HG03095 (cell line): ENCODE data around the gene PTCSC3.

Experiments
- ATAC-seq: cut with Tn5 transposase; IDR thresholded peaks from one replicate; pipeline ENCODE4 v1.9.1; 2021; ENCODE audit warnings: moderate library complexity; ENCODE audit not compliant: unreplicated experiment

Gene PTCSC3

GRCh38 chr14:36176524-36176923 is at the start of gene PTCSC3:
TSS of gene PTCSC3 (minus strand) at chr14:36176722.
- no peak for ATAC-seq

DNA sequence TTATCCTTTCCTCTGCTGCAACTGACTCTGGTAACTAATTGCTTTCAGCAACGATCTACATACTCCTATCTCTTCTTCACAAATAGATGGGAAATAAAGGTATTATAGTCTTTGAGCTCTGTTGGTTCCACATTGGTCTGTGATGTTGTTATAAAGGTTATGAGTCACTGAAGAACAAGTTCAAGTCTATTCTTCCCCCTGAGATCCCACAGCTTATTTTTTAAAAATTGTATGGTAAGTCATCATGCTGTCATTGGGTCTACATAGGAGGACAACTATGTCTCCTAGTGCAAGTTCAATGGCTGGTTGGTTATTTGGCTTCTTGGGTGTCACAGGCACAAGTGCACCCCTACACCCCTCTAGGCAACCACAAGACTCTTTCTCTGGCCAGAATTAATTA is 49.6 kb upstream of the PTCSC3 start:
- no peak for ATAC-seq

DNA sequence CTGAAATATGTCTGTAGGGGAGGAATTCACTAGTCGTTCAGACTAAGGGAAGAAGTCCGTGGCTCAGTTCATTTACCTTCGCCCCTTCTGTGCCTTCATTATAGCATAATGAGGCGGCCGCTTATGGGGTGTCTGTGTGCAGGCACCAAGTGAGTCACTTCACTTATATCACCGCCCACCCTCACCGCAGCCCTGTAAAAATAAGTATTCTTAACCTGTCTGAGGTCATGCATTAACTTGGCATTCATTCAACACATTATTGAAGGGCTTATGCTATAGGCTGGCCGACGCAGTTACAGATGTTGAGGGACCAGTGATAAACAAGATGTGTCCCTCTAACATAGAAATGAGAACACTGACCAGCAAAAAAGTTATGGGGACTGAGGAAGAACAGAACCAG is 47.7 kb upstream of the PTCSC3 start:
- no peak for ATAC-seq

GRCh38 chr14:36223558-36223957 is 47.0 kb upstream of the PTCSC3 start:
- no peak for ATAC-seq

DNA sequence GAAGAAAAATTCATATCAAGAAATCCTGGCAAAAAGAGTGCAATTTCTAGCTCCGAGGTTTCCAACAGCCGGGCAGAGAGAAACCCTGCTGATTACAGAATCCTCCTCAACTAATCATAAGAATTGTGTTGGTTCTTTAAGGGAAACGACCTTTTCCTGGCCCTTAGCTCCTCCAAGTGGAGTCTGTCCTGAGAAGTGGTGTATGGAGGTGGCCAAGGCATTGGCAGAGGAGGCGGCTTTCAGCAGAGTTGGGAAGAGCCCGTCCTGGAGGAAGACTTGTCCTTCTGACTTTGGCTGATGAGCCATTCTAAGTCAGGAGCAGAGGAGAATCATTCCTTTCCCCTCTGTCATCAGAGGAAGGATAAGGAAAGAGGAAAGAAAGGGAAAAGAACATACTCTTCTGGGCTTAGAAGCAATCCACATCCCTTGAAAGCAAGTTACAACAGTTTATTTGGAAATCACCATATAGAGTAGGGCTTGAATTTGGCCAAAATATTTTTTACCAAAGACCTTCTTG is 46.5 kb upstream of the PTCSC3 start:
- no peak for ATAC-seq

GRCh38 chr14:36222337-36222736 is 45.8 kb upstream of the PTCSC3 start:
- ATAC-seq: no peak

DNA sequence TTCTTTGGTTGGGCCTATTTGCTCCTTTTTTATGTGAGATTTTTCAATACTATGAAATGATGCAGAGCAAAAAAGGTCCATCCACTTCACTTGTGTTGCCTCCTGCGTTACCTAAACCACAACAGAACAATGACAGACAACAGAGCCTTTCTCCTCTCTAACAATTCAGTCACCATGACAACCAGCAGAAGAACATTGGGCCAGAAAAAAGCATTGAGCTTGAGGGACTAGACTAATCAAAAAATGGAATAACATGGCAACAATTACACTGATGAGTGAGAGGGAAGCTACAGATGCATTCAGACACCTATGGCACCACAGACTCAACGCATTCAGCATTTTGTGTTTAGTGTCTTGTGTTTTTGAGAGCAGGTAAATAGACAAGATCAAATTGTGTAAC is 44.6 kb upstream of the PTCSC3 start:
- ATAC-seq: no peak

- no peak for ATAC-seq
Observed at GRCh38 chr14:36217732-36218131, 41.2 kb upstream of the PTCSC3 start.

- no peak for ATAC-seq
Observed at GRCh38 chr14:36217027-36217426, 40.5 kb upstream of the PTCSC3 start.

DNA sequence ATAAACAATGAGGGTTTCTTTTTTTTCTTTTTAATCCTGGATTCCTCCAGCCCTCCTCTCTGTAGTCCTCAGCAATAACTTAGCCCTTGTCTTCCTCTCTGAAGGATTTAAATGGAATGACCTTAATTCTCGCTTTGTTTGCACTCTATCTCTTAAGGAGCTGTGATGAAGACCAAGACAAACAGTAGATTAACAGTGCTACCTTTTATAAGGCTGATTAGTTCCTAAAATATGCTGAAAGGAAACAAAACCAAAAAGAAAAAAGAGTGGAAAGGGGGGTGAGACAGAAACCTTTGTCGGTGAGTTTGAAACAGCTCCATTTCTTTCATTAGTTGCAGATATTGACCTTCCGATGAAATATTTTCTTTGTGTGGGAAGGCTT is 38.7 kb upstream of the PTCSC3 start:
- no peak for ATAC-seq

GRCh38 chr14:36214476-36215216 is 38.1 kb upstream of the PTCSC3 start:
- ATAC-seq: no peak

DNA sequence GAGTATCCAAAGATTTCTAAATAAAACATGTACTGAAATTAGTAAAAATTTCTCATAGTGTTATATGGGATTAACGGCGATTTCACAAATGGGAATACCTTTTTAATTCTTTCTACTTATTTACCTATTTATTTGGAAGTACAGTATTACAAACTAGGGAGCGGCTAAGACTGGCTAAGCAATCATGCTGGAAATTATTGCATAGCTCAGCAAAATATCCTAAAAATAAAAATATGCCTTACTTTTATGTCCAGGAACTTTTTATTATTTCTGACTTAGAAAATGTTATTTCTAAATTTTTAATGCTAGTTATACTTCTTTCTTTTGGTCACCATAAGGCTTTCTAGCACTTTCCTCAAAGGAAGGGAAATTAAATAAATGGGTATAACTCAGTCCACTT is 36.5 kb upstream of the PTCSC3 start:
- ATAC-seq: no peak

- no peak for ATAC-seq
Observed at GRCh38 chr14:36212577-36212976, 36.1 kb upstream of the PTCSC3 start.

DNA sequence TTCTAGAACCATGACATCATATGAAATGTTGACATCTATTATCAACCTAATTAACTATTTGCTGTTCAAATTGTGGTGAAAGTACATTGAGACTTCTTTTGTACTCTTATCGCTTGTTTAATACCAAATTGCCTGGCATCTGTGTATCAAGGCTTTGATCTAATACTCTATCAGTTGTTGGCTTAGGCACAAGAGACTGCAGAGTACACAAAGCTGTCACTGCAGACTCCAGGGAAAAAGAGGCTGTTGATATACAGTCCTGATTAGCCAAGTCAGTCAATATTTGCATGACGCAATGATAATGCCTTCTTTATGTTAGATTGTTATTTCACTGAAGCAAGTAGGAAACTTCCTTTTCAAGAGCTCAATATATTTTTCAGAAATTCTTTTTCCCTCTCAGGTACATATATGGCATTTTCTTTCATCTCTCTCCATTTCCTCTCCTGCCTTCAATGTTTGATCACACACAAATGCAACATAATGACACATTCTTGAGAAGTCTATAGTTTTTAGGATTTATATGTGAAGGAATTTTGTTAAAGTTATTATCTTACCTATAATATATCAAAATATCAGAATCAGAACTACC is 32.3 kb upstream of the PTCSC3 start:
- ATAC-seq: no peak

DNA sequence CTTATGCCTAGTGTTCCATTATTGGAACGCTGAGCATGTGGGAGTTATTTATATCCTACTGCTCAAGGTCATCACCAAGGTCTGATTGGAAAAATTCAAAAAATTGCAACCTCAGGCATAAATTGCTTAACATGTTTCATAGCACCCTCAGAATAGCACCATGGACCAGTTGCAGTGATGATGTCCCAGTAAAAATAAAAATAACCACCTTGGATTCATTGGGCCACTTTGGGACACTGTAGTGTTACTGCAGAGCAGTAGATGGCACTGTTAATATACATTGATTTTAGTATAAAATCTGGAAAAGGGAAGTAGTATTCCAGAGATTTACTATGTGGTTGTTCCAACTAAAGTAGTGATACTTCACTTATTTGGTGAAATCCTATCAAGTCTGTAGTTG is 31.0 kb upstream of the PTCSC3 start:
- no peak for ATAC-seq

GRCh38 chr14:36204461-36205073 is 28.0 kb upstream of the PTCSC3 start:
- ATAC-seq: no peak

DNA sequence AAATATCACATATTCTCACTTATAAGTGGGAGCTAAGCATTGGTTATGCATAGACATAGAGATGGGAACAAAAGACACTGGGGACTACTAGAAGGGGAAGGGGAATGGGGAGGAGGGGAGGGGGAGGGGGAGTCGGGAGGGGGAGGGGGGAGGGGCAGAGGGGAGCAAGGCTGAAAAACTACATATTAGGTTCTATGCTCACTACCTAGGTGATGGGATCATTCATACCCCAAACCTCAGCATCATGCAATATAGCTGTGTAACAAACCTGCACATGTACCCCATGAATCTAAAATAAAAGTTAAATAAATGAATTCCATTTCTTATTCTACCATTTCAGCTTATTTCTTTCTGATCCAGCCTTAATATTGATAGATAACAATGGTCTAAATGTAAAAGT is 21.9 kb upstream of the PTCSC3 start:
- no peak for ATAC-seq

DNA sequence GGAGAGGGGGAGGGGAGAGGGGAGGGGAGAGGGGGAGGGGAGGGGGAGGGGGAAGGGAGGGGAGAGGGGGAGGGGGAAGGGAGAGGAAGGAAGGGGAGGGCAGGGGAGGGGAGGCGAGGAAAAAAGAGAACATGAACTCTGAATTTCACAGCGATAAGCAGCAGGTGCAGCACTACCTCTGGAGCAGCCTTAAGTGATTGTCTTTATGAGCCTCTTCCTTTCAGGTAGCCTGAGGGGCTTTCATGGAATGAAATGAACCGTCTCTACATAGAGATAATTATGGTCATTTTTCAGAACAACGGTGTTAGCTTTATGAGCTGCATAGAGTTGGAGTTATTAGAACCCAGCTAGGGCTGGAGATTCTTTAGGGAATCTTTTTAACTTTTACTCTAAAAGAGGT is 18.1 kb upstream of the PTCSC3 start:
- ATAC-seq: no peak

GRCh38 chr14:36192530-36192929 is 16.0 kb upstream of the PTCSC3 start:
- no peak for ATAC-seq

- no peak for ATAC-seq
Observed at GRCh38 chr14:36183402-36183801, 6.9 kb upstream of the PTCSC3 start.

GRCh38 chr14:36181417-36181816 is 4.9 kb upstream of the PTCSC3 start:
- no peak for ATAC-seq

DNA sequence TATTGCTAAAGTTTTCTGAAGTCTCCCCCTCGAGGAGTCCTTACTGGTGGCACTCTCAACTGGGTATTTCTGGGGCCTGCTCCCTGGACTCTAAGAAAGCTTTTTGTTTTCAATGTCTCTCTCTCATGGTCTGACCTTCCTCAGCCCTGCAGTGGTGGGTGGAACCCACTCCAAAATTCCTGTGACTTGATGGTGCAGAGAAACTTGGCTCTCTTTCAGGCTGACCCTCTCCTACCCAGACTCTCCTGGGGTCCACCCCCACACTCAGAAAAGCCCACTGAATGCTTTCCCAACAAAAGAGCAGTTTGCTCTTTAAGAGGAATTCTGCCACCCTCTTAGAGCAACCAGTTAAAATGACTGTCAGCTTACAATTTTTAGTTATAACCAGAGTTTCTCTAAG is 967 bp upstream of the PTCSC3 start:
- no peak for ATAC-seq
